HG02759 (cell line): ENCODE data around the gene MN1.

ENCODE experiments used
- ATAC-seq: cut with Tn5 transposase; IDR thresholded peaks from one replicate; pipeline ENCODE4 v1.9.1; 2021; ENCODE audit warnings: mild to moderate bottlenecking, moderate library complexity; ENCODE audit not compliant: unreplicated experiment

Gene MN1

GRCh38 chr22:27827604-27828587, 26.3 kb upstream of the MN1 start:
- no peak for ATAC-seq

GRCh38 chr22:27825174-27825573, 23.6 kb upstream of the MN1 start:
- no peak for ATAC-seq

- no peak for ATAC-seq
Measured at GRCh38 chr22:27823221-27823620, 21.7 kb upstream of the MN1 start.

- no peak for ATAC-seq
Measured at GRCh38 chr22:27820896-27821866, 19.6 kb upstream of the MN1 start.

- ATAC-seq = no peak
Measured at GRCh38 chr22:27816552-27816951, 15.0 kb upstream of the MN1 start.

GRCh38 chr22:27815826-27816530, 14.4 kb upstream of the MN1 start:
- ATAC-seq = no peak

GRCh38 chr22:27814993-27815392, 13.4 kb upstream of the MN1 start:
- no peak for ATAC-seq

- no peak for ATAC-seq
Measured at GRCh38 chr22:27811778-27812177, 10.2 kb upstream of the MN1 start.

GRCh38 chr22:27810609-27811151, 9.1 kb upstream of the MN1 start:
- no peak for ATAC-seq

- ATAC-seq = no peak
Measured at GRCh38 chr22:27809700-27810608, 8.4 kb upstream of the MN1 start.

GRCh38 chr22:27809226-27809603, 7.7 kb upstream of the MN1 start:
- no peak for ATAC-seq

- ATAC-seq = no peak
Measured at GRCh38 chr22:27808451-27809225, 7.1 kb upstream of the MN1 start.

GRCh38 chr22:27805841-27806240, 4.3 kb upstream of the MN1 start:
- no peak for ATAC-seq

GRCh38 chr22:27804470-27805297, 3.1 kb upstream of the MN1 start:
- no peak for ATAC-seq

- no peak for ATAC-seq
Measured at GRCh38 chr22:27803841-27804415, 2.4 kb upstream of the MN1 start.

- no peak for ATAC-seq
Measured at GRCh38 chr22:27802346-27803073, 954 bp upstream of the MN1 start.

GRCh38 chr22:27801202-27801615, 347 bp downstream of the MN1 start:
- no peak for ATAC-seq
